DND-41 (cell line): ENCODE data around the gene MINK1.

Source experiments
- ATAC-seq: fragments of 200-7000 bp; cut with Tn5 transposase; 3 replicates; pipeline ENCODE4 v1.9.1; 2021; ENCODE audit warnings: low read depth; ENCODE audit not compliant: insufficient read depth
- DNase-seq: peaks from one replicate; pipeline ENCODE4 v3.0.0-alpha.2; 2020
- H2AFZ ChIP-seq: 2 replicates; pipeline ENCODE4 v1.6.0; 2012; ENCODE audit warnings: low read depth, low read length
- H3K27ac ChIP-seq: 2 replicates; pipeline ENCODE4 v1.5.1; 2012; ENCODE audit warnings: low read length, inconsistent platforms
- H3K27me3 ChIP-seq: fragments of 200-600 bp; sonication (generic); 2 replicates; pipeline ENCODE4 v1.6.0; 2012; ENCODE audit warnings: low read length, mild to moderate bottlenecking, inconsistent platforms; ENCODE audit not compliant: insufficient read depth, poor library complexity
- H3K36me3 ChIP-seq: 2 replicates; pipeline ENCODE4 v1.5.1; 2012; ENCODE audit warnings: low read length, inconsistent platforms; ENCODE audit not compliant: insufficient read depth
- H3K4me1 ChIP-seq: 2 replicates; pipeline ENCODE4 v1.5.1; 2012; ENCODE audit warnings: mild to moderate bottlenecking, low read length; ENCODE audit not compliant: insufficient read depth
- H3K4me2 ChIP-seq: 2 replicates; pipeline ENCODE4 v1.6.0; 2012; ENCODE audit warnings: mild to moderate bottlenecking, moderate library complexity, low read length, inconsistent platforms; ENCODE audit not compliant: insufficient read depth
- H3K4me3 ChIP-seq, 2 experiments: fragments of 200-600 bp in 1 of 2; shearing (Covaris generic) in 1 of 2; 2 replicates each; pipeline ENCODE4 v1.5.1; 2012 to 2016; ENCODE audit warnings: inconsistent platforms in 2 of 2, low read length in 2 of 2, mild to moderate bottlenecking in 2 of 2, low read depth in 1 of 2, moderate library complexity in 1 of 2
- H3K79me2 ChIP-seq: 2 replicates; pipeline ENCODE4 v1.6.0; 2012; ENCODE audit warnings: low read length, inconsistent platforms; ENCODE audit not compliant: insufficient read depth
- H3K9ac ChIP-seq: 2 replicates; pipeline ENCODE4 v1.6.0; 2012; ENCODE audit warnings: low read depth, mild to moderate bottlenecking, inconsistent platforms, low read length, moderate library complexity
- H3K9me3 ChIP-seq: 2 replicates; pipeline ENCODE4 v1.5.1; 2012; ENCODE audit warnings: low read length, moderate library complexity, mild to moderate bottlenecking, inconsistent platforms; ENCODE audit not compliant: insufficient read depth, severe bottlenecking
- H4K20me1 ChIP-seq: 2 replicates; pipeline ENCODE4 v1.6.0; 2012; ENCODE audit warnings: low read length; ENCODE audit not compliant: insufficient read depth
- EZH2 ChIP-seq: IDR thresholded peaks from 3 replicates; pipeline ENCODE4 v1.6.1; 2012; ENCODE audit warnings: borderline replicate concordance, low read depth, mild to moderate bottlenecking, moderate library complexity, low read length, inconsistent platforms; ENCODE audit not compliant: severe bottlenecking
- TF ChIP-seq, protein P1 (sequence below): IDR thresholded peaks from 2 replicates; pipeline ENCODE4 v1.5.1; 2012; ENCODE audit warnings: borderline replicate concordance, low read length, moderate library complexity, mild to moderate bottlenecking; ENCODE audit not compliant: poor library complexity, severe bottlenecking; ENCODE audit errors: extremely low read depth

Gene MINK1

DNA sequence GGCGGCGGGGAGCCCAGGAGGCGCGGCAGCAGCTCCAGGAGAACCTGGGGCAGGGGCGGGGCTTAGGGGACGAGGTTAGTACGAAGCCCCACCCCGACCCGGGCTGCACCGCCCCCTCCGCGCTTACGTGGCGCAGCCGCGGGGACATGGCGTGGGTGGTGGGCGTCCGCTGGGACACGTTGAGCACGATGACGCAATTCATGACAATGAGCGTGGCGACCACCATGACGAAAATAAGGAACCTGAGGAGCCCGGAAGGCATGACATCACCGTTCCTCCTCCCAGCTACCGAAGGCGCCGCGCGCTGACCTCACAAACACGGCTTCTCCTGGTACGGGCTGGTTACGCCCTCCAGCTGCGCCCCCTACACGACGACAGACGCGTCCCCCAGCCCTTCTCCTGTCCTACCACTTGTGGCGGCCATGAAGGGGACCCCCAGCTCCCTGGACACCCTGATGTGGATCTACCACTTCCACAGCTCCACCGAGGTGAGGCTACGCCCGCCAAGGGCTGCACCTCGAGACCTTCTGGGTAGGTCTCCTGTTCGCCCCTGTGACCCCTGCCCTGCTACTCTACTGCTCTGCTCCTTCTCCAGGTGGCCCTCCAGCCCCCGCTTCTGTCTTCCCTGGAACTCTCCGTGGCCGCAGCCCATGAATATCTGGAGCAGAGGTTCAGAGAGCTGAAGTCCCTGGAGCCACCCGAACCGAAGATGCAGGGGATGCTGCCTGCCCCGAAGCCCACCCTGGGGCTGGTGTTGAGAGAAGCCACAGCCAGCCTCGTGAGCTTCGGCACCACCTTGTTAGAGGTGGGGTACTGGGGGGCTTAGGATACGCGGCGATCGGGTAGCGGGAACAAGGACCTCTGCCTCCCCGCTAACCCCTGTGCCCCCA lies 66.4 kb downstream of the MINK1 start, which contains the start of gene C17orf107:
Gene C17orf107 (plus strand): TSS at position 196 of the 890 bp plus-strand sequence. CDS start 227 bp downstream, at position 423.
- Histone ChIP-seq H3K36me3 (peaks cover 27% of the 10 kb centered on the region), H3K4me1 (peaks cover 20% of the 10 kb centered on the region), H3K4me2 (no peak within 1 kb of the TSS), H3K9ac (no peak within 1 kb of the TSS), H3K27ac (no peak within 1 kb of the TSS), H3K9me3 (no peaks in the 10 kb centered on the region), H3K27me3 (no peaks in the 10 kb centered on the region), H3K4me3 (no peak within 1 kb of the TSS), H2AFZ (no peak within 1 kb of the TSS), H4K20me1 (peaks cover 3% of the 10 kb centered on the region), H3K79me2 (no peaks in the 10 kb centered on the region)
- no peak for TF ChIP-seq EZH2
- TF ChIP-seq, protein P1, sequence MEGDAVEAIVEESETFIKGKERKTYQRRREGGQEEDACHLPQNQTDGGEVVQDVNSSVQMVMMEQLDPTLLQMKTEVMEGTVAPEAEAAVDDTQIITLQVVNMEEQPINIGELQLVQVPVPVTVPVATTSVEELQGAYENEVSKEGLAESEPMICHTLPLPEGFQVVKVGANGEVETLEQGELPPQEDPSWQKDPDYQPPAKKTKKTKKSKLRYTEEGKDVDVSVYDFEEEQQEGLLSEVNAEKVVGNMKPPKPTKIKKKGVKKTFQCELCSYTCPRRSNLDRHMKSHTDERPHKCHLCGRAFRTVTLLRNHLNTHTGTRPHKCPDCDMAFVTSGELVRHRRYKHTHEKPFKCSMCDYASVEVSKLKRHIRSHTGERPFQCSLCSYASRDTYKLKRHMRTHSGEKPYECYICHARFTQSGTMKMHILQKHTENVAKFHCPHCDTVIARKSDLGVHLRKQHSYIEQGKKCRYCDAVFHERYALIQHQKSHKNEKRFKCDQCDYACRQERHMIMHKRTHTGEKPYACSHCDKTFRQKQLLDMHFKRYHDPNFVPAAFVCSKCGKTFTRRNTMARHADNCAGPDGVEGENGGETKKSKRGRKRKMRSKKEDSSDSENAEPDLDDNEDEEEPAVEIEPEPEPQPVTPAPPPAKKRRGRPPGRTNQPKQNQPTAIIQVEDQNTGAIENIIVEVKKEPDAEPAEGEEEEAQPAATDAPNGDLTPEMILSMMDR: no peak
- DNase-seq (no peak), ATAC-seq (no peak)

DNA sequence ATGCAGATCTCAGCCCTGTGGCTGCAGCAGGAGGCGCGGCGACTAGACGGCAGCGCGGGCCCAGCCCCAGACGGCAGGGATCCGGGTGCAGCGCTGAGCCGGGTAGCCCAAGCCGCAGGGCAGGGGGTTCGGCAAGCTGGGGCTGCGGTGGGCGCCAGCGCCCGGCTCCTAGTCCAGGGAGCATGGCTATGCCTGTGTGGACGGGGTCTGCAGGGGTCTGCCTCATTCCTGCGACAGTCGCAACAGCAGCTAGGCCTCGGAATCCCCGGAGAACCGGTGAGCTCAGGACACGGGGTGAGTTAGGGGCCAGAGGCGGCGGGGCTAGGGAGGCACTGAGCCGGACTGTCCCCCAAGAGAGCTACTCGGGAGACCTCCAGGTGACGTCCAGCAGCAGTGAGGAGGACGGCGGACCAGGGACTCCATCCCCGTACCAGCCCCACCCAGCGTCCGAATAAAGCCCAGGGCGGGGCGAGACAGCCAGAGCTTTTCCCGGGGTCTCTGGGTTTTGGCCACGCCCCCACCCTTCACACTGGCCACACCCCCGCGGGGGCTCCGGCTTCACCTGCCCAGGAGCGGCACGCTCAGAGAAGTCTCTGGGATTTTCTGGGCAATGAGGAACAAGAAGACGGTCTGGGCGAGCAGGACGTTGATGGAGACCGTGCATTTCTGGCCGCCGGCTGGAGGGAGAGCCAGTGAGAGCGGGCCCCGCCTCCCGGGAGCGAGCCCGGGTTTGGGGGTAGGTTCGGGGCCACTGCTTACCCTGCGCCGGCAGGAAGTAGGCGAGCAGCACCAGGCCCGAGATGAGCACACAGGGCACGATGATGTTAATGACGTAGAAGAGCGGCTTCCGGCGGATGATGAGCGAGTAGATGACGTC lies 67.3 kb downstream of the MINK1 start:
- ATAC-seq (no peak), DNase-seq (no peak)
- Histone ChIP-seq H3K27ac (no peak overlapping the region), H3K9ac (no peak overlapping the region), H3K4me1 (peaks cover 20% of the 10 kb centered on the region), H3K79me2 (no peaks in the 10 kb centered on the region), H4K20me1 (peaks cover 3% of the 10 kb centered on the region), H3K9me3 (no peaks in the 10 kb centered on the region), H3K36me3 (peaks cover 19% of the 10 kb centered on the region), H2AFZ (no peak overlapping the region), H3K4me3 (no peak overlapping the region), H3K27me3 (no peaks in the 10 kb centered on the region), H3K4me2 (no peak overlapping the region)
- TF ChIP-seq EZH2: no peak
- TF ChIP-seq, protein P1: no peak

DNA sequence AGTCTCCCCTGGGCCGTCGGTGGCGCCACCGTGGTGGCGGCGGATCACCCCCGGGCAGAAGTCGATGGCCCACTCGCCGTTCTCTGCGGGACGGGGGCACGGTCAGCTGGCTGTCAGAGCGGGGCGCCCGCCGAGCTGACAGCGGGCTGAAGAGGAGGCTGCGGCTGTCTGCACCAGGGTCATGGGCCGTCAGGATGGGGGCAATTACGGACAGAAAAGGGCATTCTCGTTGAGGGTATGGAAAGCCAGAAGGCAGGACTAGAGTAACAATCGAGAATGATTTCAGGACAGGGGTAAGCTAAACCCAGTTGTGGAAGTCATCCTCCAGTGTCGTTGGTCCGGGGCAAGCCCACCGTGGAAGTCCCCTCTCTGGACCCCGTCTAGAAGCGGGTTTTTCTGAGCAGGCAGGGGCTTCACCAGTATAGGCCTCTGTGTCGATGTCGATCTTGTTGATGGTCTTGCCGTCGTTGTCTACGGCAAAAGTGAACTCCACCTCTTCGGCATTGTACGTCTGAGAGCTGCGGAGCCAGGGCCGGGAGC lies 68.0 kb downstream of the MINK1 start:
- Histone ChIP-seq H3K4me1 (peaks cover 20% of the 10 kb centered on the region), H3K27me3 (no peaks in the 10 kb centered on the region), H3K36me3 (peaks cover 12% of the 10 kb centered on the region), H3K9ac (no peak overlapping the region), H3K27ac (no peak overlapping the region), H3K4me3 (no peak overlapping the region), H2AFZ (no peak overlapping the region), H3K9me3 (no peaks in the 10 kb centered on the region), H3K79me2 (no peaks in the 10 kb centered on the region), H3K4me2 (no peak overlapping the region), H4K20me1 (peaks cover 3% of the 10 kb centered on the region)
- ATAC-seq (no peak), DNase-seq (no peak)
- TF ChIP-seq, protein P1: no peak
- TF ChIP-seq EZH2: no peak
